Activated CD4-positive, alpha-beta T cell treated with anti-CD3 and anti-CD28 coated beads for 1 hour (primary cell): ENCODE measurements around the gene ADAMTSL1.

ENCODE experiments used
- DNase-seq: peaks from one replicate; pipeline ENCODE4 v3.0.0-alpha.2; 2020

ADAMTSL1 gene

GRCh38 chr9:18500451-18500850 lies 26.5 kb downstream of the ADAMTSL1 start:
- DNase-seq = no peak

DNA sequence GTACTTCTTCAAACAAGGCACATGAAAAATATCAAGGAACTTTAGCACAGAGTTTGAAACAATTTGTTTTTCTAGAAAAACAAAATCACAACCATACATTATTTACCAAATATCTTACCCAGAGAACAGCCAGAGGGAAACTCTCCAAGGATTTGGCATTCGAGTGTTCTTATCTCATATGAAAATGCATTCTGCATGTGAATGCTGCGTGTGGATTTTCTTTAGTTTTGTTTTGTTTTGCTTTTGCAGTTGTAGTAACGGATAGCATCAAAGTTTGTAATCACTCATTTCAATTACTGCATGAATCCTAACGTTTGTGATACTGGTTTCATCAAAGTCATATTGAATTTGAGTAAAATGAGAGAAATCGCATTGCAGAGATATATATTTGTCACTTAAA lies 28.0 kb downstream of the ADAMTSL1 start:
- no peak for DNase-seq

GRCh38 chr9:18502546-18502945 lies 28.6 kb downstream of the ADAMTSL1 start:
- DNase-seq = no peak

GRCh38 chr9:18504707-18505106 lies 30.8 kb downstream of the ADAMTSL1 start:
- no peak for DNase-seq

GRCh38 chr9:18507151-18507550 lies 33.2 kb downstream of the ADAMTSL1 start:
- DNase-seq = no peak

- DNase-seq = no peak
Measured at GRCh38 chr9:18516514-18516913, 42.6 kb downstream of the ADAMTSL1 start.

GRCh38 chr9:18516965-18517364 lies 43.0 kb downstream of the ADAMTSL1 start:
- DNase-seq = no peak

DNA sequence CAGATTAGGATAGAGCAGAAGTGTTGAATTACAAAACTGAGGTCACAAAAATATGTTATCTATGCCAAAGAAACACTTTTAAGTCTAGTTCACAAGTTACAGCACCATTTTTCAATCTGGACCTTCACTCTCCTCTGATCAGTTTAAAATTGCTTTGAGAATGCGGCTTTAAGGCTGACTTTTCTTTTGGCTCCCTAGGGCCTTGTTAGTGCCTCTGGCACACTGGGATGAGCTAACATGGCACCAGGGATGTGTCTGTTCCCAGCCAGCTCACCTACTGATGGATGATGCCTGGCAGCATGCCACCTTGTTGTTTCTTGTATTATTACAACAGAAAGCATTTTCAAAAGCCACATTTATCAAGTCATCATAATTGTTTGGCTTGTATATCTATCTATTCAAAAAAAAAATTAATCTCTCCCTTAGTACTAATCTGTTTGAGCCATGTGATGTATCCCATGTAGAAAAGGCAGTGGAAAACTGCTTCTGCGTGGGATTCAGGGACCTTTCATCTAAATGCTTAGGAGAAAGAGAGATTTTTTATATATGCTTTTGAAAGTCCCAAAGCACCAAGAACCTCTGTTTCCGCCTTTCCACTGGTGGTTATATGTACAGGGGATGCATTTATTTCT lies 46.6 kb downstream of the ADAMTSL1 start:
- no peak for DNase-seq

GRCh38 chr9:18526685-18527084 lies 52.7 kb downstream of the ADAMTSL1 start:
- no peak for DNase-seq

- DNase-seq = no peak
Measured at GRCh38 chr9:18531136-18532065, 57.4 kb downstream of the ADAMTSL1 start.

DNA sequence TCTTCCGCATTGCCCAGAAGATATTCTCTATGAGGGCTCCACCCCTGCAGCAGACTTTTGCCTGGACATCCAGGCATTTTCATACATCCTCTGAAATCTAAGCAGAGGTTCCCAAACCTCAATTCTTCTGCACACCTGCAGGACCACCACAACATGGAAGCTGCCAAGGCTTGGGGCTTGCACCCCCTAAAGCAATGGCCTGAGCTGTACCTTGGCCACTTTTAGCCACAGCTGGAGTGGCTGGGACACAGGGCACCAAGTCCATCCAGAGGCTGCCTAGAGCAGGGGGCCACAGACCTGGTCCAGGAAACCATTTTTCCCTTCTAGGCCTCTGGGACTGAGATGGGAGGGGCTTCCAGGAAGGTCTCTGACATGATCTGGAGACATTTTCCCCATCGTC lies 60.7 kb downstream of the ADAMTSL1 start:
- DNase-seq = no peak

- DNase-seq = no peak
Measured at GRCh38 chr9:18536554-18536953, 62.6 kb downstream of the ADAMTSL1 start.

GRCh38 chr9:18539203-18539693 lies 65.3 kb downstream of the ADAMTSL1 start:
- DNase-seq = no peak

- no peak for DNase-seq
Measured at GRCh38 chr9:18542837-18543405, 69.0 kb downstream of the ADAMTSL1 start.

DNA sequence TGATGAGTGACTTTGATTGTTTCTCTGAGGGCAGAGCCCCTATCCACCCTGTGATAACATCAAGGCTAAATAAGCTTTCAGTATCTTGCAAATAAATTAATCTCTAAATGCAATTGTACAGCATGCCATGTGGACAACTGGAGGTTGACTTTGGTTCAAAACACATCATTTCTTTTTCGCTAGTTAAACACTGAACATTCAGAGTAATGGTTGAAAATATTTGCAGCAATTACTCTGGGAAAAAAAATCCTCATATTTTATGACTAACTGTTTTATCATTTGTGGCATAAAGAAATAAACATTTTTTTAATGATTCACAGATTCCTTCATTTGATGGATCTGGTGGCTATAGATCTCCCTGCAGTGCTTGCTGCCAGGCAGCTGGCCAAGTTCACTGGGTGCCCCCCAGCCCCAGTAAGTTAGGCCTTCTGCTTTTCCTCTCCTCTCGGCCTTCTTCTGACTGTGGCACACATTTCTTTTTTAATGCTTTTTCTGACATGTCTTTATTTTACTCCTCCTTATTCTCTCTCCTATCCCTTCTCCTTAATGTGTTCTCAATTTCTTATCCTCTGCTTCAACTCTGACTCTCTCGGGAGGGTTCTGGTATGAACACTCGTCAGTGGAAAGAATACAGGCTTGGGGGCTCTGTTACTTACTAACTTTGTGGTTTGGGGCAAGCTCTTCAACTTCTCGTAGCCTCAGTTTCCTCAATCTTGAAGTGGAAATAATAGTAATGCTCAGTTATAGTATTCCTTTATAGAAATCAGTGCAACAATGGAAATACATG lies 69.6 kb downstream of the ADAMTSL1 start:
- no peak for DNase-seq

DNA sequence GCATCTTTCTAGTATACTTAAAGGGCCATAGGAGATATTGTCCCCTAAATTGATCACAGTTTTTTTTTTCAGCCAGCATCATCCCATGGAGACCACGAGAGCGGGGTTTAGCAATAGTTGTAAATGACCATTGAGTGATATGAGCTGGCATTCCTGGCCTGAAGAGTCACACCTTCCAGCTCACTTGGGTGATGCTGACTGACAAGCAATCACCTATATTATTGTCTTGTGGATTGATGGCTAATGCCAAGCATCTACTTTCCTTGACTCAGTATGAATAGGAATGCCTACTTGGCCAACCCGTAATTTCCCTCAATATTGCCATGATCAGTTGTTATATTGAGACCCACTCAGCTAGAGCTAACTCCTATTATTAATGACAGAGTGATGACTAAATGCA lies 70.5 kb downstream of the ADAMTSL1 start:
- no peak for DNase-seq

DNA sequence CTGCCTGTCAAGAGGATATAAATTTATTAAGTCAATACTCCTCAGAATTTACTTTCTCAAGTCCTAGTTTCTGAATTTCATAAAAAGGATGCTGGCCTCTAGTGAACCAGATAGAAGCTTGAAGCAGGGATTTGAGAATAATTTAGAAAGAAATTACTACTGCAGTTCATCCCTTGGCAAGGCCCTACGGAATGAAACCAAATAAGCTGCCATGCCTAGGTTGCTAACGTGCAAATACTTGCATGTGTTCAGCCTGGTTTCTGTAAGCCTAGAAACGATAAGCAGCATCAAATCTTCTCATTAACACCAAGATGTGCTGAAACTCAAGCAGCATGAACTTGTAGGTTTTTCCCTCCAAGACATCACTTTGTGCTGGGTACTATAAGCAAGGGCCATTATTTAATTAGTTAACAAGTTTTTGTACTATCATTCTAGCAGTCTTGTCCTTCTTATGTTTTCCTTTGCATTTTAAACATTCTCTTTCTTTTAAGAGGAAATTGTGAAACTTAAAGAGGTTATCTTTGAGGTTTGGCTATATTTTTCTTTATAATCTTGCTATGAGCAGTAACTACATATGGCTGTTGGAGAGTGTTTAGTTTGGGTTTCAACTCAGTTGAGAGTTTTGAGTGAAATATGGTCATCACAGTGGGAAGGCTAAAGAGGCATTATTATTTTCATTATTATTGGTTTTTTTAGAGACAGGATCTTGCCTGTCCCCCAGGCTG lies 71.8 kb downstream of the ADAMTSL1 start:
- DNase-seq = no peak

GRCh38 chr9:18548456-18548855 lies 74.5 kb downstream of the ADAMTSL1 start:
- DNase-seq = no peak

- no peak for DNase-seq
Measured at GRCh38 chr9:18549772-18550171, 75.8 kb downstream of the ADAMTSL1 start.

DNA sequence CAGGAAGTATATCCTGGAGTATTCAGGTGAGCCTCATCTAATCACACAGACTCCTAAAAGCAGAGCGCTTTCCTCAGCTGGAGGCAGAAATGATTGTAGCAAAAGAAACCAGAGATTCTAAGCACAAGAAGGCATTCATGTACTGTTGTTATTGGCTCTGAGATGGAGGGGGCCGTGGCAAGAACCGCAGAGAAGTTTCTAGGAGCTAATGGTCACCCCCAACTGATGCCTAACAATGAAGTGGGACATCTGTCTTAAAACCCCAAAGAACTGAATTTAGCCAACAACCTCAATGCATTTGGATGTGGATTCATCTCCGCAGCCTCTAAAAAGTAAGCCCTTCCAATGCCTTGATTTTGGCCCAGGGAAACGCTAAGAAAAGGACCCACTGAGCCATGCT lies 76.3 kb downstream of the ADAMTSL1 start:
- no peak for DNase-seq

DNA sequence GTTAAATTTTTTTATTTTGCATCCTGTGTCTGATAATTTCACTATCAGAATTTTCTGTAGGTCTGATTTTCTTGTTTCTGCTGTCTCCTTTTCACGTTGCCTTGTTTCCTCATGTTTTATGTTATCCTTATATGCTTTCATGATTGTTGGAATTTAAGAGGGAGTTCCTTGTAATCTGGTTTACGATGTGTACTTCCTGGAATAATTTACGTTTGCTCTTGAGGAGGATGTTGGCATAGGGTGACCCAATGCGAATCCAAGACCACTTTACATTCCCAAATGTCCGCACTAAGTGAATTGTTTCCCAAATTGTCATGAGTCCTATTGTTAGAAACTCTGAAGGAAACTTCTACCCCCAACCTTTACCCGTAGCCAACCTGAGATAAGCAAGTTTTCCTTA lies 80.3 kb downstream of the ADAMTSL1 start:
- no peak for DNase-seq
